Stimulated activated CD8-positive, alpha-beta memory T cell treated with anti-CD3 and anti-CD28 coated beads, Interleukin-4, amount 100 ng/mL, for 24 hours (primary cell): ENCODE results near the gene SGPL1.

Experiments used
- DNase-seq: peaks from one replicate; pipeline ENCODE4 v3.0.0-alpha.2; 2020; ENCODE audit warnings: low read depth

Gene SGPL1

DNA sequence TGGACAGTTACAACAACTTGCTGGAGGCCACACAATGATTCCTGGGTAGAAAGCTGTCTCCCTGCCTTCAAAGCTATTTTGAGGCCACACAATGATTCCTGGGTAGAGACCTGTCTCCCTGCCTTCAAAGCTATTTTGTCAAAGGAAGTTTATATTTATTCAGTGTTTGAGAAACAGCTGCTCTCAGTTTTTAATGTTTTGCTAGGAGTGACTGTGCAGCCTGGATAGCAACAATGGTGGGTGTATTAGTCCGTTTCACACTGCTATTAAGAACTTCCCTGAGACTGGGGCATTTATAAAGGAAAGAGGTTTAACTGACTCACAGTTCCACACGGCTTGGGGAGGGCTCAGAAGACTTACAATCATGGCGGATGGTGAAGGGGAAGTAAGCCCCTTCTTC is 3.9 kb upstream of the SGPL1 start:
- no peak for DNase-seq

DNA sequence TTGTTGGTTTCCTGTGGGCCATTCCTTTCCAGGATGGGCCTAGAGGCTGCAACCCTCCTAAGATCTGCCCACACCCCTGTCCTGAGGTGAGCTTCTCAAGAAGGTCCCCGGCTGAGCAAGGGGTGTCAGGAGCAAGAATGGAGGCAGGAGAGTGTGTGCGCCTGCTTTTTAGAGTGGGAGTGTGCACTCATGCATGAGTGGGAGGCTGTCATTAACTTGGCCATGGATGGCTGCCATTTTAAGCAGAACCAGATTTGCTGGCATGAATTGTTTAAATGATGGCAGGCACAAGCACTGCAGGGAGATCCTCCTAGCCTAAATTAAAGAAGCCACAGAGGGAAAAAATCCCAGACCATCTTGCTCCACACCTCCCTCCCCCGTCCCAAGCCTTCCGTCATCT is 2.9 kb upstream of the SGPL1 start:
- DNase-seq: no peak

DNA sequence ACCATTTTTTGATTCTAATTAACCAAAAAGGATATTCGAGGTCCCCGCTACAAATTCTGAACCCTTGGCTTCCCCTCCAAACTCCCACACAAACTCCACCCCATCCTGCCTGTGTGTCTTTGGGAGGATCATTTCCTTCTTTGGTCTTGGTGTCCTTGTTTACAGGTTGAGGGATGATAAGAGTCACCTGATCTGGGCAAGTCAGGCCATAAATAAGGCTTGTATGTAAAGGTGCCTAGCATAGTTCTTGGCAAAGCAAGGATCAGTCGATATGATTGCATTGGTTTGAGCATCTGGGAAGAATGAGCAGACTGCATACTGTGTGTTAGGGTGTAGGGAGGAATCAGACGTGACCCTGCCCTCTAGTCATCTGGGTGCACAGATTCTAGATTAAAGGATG is 1.6 kb upstream of the SGPL1 start:
- DNase-seq: no peak

DNA sequence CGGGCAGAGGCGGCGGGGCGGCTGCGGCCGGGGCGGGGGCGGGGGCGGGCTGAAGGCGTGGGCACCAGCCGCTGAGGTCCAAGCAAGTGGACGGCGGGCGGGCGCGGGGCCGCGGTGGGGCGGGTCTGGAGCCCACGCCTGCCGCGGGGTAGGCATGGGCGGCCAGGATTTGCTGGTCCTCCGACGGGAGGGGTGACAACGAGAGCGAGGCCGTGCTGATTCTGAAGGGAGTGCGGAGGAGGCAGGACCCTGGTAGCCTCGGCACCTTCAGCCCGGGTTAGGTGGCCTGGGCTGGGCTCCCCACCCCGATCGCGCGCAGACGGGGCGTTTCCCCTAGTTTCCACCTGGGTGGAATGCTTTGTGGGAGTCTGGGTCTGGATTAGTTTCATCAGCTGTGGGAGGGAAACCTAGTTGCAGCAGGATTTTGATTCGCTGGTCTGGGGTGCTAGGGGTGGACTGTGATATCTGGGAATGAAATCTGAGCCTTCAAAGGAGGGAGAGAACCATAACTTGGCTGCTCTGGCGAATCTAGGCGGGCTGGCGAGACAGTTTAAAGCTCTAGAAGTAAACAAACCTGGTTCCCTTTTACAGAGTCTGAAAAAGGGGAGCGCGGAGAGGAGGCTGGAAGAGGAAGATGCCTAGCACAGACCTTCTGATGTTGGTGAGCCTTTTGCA is 609 bp downstream of the SGPL1 start:
- DNase-seq: peak; percentile 35

DNA sequence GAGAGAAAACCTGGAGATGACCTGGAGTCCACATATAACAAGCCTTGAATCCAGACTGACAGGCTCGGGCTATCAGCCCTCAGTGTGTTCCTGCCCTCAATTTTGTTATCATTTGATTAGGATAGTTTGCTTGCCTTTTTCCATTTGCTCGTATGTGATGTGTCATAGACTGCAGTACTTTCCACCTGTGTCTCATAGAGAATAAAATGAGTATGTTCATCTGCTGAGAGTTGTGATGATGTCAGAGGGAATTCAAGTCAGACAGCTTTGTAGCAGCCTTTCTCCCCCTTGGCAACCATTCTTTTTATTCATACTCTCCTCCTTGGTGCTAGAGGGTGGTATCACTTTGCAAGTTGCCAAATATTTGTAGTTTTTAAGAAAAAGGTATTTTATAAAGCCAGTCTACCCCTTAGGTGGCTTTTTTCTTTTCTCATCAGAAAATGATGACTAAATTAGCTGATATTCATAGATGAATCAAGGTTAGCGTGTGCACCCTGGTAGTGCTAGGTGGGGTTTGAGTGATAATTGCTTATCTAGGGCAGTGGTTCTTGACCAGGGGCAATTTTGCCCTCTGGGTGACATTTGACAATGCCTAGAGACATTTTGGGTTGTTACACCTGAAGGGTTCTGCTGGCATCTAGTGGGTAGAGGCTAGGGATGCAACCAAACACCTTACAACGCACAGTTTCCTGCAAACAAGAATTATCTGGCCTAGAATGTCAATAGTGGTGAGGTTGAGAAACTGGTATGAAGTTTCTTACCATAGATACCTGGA is 5.4 kb downstream of the SGPL1 start:
- DNase-seq: no peak

DNA sequence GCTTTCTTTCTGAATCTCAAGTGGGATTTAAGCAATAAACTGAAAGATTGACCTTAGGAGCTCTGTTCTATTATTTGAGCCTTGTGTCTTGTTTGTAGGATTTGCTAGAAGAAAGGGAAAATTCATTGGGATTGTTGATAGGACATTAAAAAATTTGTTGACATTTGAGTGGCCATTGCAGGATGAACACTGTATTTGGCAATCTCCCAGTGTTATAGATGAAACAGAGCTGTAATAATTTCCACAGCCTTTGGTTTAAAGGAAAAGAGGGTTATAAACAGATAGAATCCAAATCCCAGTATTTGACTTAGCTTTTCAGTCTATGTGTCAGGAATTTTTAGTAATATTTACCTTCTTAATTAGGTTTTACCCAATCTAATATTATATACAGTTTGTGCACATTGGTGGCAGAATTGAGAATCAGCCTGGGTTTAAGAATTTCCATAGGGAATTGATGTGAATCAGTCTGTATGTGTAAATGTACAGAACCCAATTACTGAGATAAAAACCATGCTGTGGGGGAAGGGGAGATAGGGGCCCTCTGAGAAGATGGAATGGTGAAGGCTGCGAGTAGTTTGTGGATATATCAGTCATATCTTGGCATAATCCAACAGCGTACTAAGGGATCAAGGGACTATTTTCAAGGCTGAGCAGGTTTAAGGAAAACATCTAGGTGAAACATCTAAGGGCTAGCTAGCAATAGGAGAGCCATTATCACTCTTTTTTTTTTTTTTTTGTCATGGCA is 6.5 kb downstream of the SGPL1 start:
- DNase-seq: no peak

DNA sequence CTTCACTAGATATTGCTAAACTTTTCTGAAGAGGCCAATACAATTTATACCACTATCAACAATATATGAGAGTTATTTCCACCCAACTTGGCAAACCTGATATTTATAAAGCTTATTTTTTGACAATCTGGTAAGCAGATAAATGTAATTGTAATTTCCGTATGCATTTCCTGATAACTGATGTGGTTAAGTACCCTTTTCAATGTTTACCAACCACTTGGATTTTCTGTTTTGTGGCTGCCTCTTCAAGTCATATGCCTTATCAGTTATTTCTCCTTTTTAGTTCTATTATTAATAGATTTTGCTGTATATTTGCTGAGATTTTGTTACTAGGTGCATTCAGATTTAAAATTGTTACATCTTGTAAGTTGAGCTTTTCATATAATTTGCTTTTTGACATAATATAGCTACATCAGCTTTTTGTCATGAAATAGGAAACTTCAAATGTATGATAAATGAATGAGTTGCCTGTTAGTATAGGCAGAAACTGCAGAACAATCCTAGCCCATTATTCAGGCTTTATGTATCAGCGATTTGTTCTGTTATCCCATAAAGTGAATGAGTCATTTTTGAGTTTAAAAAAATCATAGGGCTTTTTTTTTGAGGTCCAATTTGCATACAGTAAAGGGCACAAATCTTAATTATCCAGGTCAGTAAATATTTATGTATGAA is 11.5 kb downstream of the SGPL1 start:
- DNase-seq: no peak

DNA sequence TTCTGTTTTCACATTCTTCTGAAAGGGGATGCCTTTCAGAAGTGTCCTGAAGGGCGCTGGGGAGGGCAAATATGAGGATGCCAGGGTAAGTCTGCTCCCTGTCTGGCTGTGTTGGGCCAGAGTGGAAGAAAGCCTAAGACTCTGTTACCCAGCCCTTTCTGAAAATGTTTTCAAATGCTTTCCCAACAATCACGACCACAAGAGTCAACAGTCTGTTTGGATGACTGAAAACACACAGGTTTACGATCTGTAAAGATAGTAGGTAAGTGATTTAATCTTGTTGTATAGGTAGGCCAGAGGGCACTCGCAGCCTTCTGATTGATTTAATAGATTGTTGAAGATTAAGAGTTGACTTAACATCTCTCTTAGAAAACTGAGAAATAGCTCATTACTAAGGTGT is 13.2 kb downstream of the SGPL1 start:
- no peak for DNase-seq

DNA sequence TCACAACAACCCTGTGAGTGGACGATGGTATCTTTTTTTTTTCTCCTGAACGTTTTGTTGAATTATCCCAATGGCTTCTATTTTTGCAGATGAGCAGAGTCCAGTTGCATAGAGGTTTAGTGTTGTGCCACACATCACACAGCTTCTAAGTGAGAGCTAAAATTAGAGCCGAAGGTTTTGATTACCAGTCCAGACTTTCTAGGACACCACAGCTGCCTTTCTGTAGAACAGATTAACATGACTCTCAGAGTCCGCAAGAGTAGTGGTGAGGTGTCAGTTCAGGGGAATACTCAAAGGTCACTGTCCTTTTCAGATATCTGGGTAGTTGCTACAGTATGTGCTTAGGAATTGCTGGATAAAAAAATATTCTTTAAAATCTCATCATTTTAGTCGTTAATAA is 13.8 kb downstream of the SGPL1 start:
- no peak for DNase-seq

DNA sequence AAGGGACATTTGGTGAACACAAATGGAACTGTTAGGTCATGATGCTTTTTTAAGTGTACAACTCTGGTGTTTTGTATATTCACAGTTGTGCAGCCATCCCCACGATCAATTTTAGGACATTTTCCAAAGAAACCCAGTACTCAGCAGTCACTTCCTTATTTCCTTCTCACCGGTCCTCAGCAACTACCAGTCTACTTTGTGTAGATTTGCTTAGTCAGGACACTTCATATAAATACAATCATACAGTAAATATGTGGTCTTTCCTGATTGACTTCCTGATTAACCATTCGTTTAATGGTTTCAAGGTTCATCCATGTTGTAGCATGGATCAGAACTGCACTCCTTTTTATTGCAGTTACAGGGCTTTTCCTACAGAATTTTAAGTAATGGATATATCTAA is 14.4 kb downstream of the SGPL1 start:
- DNase-seq: no peak

DNA sequence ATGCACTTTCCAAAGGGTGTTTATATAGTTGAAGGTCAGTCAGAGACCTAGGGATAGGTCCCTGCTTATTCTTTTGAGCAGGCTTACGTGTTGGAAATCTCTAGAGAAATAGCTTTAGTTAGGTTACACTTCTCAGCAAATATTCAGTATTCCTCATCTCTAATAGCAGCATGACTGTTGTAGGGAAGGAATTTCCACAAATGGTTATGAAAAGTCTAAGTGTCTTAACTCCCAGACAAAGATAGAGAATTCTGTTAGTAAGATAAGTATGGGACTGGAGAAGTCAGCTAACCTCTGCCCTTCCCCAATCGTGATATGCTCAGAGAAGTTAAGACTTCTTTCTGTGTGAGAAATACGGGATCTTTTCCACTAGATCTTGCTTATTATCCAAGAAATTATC is 16.5 kb downstream of the SGPL1 start:
- no peak for DNase-seq

DNA sequence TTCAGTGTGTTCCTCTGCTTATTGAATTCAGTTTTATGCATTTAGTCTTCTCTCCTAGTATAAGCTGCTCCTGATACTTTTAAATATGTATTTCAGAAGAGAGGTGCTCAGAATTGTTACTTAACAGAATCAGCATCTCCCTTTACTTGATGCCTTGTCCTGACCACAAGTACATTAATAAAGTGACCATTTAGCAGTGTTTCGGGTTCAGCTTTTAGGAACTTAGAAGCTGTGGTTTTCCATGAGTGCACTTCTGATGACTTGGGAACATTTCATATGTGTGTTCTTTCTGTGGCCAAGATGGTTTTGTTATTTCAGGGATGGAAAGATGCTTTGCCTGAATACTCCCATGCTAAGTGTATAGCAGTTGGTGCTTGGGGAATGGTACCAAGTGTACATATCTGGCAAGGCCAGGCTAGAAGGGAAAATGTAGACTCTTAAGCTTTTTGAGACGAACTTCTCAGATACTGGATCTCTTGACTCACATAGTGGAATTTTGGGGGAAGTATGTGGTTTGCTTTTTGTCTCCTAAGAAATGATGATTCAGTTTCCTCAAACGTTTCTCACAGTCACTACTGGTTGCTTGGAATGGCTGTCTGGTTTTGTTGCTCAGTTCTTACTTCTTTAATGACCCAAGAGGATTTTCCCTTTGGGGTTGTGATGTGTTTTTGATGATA is 17.2 kb downstream of the SGPL1 start:
- no peak for DNase-seq

DNA sequence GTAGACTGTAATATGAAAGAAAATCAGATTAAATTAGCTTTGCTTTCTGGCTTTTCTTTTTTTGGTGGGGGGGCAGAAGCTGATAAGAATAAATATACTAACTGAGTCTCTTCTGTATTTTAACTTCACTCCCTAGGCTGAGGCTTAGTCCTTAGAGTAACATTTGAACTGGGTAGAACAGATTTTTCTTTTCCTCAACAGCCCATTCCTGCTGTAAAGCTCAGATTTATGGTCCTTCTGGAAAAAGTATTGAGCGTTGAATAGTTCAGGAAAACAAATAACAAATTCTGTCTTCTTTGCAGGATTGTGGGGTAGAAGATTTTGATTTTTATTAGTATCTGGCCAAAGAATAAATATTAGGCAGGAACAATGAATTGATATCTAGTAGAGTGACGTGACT is 17.9 kb downstream of the SGPL1 start:
- no peak for DNase-seq

DNA sequence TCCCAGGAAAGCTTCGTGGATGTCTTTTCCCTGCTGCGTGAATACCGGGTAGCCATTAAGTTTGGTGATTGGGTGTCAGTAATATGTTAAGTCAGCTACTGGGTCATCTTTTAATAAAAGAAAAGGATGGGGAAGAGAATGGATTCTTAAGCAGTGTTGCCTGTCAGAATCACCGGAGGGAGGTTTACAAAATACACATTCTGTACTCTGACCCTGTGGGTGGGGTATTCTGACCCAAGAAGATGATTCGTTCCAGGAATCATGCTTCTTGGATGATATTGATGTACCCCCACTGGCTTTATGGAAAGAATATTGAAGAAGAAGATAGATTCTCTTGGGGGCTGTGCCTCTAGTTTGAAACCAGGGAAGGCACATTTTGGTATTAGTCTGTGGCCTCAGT is 18.3 kb downstream of the SGPL1 start:
- DNase-seq: no peak

DNA sequence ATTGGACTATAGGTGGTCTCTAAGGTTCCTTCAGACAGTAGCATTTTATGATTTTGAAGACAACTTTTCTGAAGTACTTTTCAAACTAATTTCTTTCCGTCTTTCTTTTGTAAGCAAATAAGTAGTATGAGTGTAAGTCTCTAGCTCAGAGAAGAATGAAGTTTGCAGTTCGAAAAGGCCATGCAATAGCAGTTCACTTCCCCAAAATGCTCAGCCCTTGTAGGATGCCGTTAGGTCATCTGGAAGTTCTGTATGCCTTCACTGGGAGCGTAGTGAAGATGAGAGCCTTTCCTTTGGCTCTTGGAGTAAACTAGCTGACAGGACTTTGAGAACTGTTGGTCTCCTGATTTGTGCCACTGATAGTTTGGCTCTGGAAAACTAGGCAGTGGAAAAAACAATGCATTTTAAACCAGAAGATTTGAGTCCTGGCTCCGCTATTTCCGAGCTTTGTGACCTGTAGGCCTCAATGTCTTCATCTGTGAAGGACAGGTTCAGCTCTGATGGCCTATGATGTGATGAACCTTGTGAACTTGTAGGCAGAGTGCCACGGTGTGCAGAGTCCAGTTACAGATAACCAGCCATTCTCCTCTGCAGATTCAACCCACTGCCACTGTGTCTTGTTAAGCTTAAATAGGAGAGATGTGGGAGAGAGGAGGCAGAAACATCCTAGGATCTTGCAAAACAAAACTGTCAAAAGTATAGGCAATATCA is 18.8 kb downstream of the SGPL1 start:
- no peak for DNase-seq

DNA sequence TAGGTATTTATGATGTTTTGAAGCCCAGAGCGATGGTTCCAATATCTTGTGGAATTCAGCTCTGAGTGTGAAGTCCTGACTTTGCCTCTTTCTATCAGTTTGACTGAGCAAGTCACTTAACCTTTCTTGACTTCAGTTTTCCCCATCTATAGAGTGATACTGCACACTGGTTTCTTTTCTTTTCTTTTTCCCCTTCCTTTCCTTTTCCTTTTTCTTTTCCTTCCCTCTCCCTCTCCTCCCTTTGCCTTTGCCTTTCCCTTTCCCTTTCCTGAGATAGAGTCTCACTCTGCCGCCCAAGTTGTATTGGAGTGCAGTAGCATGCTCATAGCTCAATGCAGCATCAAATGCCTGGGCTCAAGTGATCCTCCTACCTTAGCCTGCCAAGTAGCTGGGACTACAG is 20.6 kb downstream of the SGPL1 start:
- DNase-seq: no peak

DNA sequence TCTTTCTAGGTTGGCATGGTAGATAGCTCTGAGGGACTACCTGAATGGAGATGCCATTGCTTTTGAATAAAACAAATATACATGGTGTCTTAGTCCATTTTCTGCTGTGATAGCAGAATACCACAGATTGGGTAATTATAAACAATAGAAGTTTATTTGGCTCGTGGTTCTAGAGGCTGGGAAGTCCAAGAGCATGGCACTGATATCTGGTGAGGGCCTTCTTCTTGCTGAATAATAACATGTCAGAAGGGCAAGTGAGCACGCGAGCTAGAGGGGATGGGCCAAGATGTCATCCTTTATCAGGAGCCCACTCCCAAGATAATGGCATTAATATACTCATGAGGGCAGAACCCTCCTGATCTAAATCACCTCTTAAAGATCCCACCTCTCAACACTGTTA is 21.9 kb downstream of the SGPL1 start:
- no peak for DNase-seq

DNA sequence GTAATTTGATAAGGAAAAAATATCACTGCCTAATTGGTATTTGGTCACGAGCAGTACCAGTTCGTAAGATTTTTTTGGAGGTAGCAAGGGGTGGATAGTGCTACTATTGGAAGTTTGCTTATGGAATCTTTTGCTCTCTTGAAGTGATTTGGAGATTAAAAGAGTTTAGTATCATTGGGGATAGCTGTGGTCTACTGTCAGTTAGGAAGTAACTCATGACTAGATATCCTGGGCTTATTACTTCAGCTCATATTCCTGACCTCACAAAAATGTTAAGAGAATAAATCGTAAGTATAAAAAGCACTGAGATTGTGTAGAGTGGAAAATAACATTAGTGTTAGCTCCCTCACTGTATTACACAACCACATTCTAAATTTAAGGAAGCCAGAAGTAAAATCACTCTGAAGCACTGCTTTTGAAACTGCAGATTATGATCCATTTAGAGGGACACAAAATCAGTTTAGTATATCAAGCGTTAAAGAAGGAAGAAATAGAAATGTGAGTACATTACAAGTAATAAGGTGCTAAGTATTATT is 22.6 kb downstream of the SGPL1 start:
- no peak for DNase-seq

DNA sequence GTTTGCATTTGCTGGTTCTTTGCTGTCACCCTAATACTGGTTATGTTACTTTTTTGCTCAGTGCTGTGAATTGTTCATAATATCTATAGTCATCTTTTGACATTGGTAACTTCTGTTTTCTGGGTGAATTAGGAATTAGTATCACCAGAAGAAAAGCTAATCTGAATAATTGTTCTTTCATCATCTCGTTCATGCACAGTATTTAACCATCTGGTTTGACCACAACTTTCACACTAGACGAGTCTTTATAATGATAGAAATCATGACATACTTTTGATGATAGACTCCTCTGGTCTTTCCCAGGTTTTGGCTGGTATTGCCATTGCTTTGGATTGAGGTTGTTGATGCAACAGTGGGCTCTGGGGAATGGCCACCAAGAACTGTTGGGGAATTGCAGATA is 25.1 kb downstream of the SGPL1 start:
- no peak for DNase-seq

DNA sequence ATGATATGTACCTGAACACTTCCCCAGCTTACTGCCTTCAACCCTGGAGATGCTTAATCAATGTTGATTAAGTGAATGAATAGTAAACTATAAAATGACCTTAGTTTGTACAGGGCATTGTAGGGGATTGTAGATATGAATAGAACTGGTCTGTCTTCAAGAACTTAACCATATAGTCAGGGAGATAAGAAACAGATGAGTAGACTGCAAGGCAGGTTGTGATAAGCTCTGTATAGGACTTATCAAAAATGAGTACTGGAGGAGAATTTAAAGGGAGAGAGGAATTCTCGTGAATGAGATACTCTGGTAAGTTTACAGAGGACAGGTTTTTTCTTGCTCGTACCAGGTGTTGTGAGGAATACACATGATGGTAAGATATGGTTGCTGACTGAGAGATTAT is 27.6 kb downstream of the SGPL1 start:
- DNase-seq: no peak

DNA sequence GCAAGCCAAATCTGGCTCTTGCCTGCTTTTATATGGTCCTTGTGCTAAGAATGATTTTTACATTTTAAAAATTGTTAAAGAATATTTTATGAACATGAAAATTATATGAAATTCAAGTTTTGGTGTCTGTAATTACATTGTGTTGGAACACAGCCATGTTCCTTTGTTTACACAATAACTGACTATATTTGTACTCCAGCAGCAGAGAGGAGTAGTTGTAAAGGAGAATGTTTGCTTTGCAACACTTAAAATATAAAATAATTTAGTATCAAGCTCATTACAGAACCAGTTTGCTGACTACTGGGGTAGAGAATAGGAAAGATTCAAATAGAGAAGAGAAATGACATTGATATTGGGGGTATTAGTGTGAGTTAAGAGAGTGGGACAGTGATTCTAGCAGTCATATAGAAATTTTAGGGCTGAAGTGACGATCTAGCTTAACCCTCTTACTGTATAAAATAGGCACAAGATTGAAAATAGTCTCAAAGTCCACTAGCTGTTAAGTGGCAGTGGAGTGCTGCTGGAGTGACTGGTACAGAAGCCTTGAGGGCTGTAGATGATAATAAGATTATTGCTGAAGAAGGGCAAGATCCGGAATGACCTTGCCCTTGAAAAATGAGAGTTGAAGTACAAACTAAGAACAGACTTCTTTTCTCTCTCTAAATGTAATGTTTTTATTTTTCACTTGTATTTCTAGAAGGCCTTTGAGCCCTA is 28.2 kb downstream of the SGPL1 start:
- no peak for DNase-seq
